DMS 273 (cell line): ENCODE data around the gene HOMER2.
A peak's percentile ranks its signal among the peaks of the same experiment; 100 is the strongest.
"Not testable (repeated sequence)": the region's sequence is repeated elsewhere in the genome, so short reads cannot be mapped to it uniquely, and the experiment has no call there.

Experiments
- DNase-seq: peaks from one replicate; lab custom pipeline; 2025; ENCODE audit not compliant: unreplicated experiment; lab: John Stamatoyannopoulos, UW

Gene HOMER2

GRCh38 chr15:82952158-82953081, at the start of gene HOMER2:
Gene HOMER2, minus strand, starts transcription at chr15:82952720. Its CDS starts 185 bp downstream, at chr15:82952535.
- DNase-seq, result peak; percentile 70

- DNase-seq, result not testable (repeated sequence)
Measured at GRCh38 chr15:83000672-83001031, 48.1 kb upstream of the HOMER2 start.

DNA sequence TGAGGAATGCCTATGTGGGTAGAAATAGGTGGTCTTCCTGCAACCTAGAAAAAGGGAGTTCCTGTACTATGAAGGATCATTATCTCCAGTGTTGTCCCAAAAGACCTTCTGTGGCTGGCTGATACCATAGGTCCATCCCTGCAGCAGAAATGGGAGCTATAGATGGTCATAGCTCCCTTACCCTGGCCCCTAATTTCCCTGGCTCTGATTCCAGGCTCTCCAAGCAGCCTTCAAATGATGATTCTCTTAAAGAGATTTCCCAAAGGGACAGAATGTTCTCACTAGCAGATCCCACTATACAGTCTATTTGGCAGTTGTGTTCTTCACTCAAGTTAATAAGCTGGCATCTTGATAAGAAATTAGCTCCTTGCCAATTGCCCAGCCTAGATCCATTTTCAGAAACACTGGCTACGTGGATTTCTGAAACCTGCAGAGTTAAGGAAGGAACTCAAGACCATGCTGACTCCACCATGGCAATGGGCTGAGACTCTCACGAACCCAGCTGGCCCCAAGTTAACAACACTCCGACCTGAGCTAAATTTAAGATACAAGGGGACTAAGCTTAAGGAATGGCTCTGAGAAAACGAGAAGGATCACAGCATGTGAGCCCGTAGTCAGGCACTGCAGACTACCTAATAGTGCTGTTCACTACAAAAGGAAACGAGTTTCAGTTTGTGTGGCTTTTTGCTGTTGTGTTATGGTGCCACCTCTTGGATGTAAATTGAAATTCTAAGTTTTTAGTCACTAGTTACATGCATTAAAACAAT, 47.6 kb upstream of the HOMER2 start:
- DNase-seq, result peak; percentile 71

GRCh38 chr15:82999426-82999825, 46.9 kb upstream of the HOMER2 start:
- no peak for DNase-seq

DNA sequence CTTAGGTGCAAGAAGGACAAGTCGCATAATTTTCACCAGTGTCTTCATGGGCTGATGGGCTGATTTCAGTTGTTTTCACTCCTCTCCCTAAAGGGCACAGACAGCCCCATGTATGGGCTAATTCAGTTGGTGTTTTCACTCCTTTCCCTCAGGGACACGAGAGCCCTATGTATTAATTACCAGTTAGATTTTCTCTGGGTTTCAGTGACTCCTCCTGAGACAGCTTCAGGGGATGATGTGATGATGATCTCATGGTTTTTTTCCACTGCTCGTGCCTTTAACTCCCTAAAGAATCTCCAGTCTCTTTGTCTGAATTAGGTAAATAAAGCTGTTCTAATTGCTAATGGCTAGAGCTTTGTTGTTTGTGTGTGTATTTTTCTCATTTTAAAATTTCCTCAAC, 43.4 kb upstream of the HOMER2 start:
- no peak for DNase-seq

- no peak for DNase-seq
Measured at GRCh38 chr15:82995076-82995475, 42.6 kb upstream of the HOMER2 start.

- no peak for DNase-seq
Measured at GRCh38 chr15:82993144-82993543, 40.6 kb upstream of the HOMER2 start.

DNA sequence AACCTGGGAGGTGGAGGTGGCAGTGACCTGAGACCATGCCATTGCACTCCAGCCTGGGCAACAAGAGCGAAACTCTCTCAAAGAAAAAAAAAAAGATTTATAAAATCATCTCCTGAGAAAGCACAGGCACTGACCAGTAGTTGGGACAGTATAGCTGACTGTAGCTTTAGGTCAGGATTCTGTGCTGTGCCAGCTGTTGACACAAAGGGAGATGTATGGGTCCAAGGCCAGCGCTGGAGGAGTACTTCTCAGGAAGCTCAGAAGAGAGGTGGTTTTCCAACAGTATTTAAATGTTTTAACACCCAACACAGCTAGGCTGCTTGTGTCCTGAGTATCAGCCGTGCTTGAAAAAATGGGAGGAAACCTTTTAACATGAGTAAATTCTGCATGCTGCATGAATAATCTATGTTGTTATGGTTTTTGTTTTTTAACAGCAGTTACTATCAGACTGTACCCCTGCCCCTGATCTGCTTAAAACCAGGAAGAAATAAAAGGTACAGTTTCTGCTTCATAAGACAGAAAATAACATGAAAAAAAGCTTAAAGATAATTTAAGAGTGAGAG, 40.0 kb upstream of the HOMER2 start:
- peak; percentile 3 for DNase-seq

GRCh38 chr15:82986442-82986780, 33.9 kb upstream of the HOMER2 start:
- DNase-seq, result peak; percentile 46

DNA sequence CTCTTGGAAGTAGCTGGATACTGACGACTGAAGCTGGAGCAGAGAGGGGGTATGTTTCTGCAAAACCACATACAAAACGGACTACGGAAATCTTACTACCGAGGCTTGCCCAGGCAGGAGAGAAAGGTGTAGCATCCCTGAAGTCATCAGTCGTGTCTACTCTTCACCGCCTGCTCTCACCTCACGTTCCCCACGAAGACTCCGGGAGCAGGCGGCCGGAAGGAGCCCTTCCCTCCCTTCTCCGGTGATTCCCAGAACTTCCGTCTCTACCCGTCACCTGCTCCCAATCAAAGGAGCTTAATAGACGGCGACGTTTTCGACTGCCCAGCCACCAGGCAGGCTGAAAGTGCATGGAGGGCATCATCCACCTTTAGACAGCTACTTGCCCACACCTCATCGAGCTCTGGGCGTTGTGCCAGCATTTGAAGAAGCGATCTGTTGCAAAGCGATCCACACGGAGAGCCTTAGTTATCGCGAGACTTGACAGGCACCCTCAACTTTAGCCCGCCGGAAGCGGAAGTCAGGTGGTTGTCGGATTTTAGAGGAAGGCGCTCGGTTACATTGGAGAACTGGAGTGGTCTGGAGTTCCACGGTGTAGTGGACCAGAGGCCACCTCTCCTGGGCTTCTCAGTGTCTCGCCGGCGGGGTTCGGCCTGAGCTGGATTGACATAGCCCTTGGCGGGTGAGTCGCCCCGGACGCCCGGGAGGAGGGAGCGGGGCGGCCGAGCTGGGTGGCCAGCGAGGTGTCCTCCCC, 33.3 kb upstream of the HOMER2 start, which contains the start of gene RAMAC:
Gene RAMAC, plus strand, starts transcription at position 523 of the 754 bp plus-strand sequence. CDS start 2,809 bp downstream, outside the sequence.
- peak; percentile 96 for DNase-seq

- DNase-seq, result no peak
Measured at GRCh38 chr15:82980981-82981380, 28.5 kb upstream of the HOMER2 start.

GRCh38 chr15:82979726-82980125, 27.2 kb upstream of the HOMER2 start:
- DNase-seq, result no peak

- no peak for DNase-seq
Measured at GRCh38 chr15:82978438-82978837, 25.9 kb upstream of the HOMER2 start.

DNA sequence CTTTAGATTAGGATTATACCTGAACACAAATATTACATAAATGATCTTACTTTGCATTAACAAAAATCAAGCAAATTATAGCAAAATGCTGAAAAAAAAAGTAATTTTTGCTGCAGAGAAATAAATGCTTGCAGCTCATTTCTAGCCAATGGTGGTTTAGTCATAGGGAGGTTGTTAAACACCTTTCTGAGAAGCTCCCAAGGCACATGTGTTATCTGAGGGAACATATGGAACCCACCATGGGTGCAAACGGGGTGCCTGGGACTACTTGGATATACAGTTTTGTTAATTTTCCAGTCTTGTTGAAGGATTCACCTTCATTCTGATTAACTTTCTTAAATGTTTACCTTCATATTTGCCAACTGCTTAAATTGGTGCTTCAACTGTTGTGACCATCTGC, 24.6 kb upstream of the HOMER2 start:
- no peak for DNase-seq

DNA sequence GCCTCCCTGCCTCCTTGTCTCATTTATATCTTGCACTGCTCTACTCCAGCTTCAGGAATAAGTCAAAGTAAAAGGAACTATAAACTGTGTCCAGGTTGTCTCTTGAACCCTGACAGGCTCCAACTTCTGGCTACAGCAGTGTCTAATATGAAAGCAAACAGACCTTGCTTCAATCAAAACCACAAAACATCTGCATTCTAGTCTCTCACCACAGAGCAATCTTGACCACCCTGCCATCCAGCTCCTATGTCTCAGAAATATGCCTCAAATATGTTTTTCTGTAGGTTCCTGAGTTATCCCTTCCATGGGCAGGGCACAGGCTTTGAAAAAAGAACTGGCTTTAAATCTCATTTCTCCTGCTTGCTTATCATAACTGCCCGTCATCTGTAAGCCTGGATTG, 20.5 kb upstream of the HOMER2 start:
- DNase-seq, result no peak

DNA sequence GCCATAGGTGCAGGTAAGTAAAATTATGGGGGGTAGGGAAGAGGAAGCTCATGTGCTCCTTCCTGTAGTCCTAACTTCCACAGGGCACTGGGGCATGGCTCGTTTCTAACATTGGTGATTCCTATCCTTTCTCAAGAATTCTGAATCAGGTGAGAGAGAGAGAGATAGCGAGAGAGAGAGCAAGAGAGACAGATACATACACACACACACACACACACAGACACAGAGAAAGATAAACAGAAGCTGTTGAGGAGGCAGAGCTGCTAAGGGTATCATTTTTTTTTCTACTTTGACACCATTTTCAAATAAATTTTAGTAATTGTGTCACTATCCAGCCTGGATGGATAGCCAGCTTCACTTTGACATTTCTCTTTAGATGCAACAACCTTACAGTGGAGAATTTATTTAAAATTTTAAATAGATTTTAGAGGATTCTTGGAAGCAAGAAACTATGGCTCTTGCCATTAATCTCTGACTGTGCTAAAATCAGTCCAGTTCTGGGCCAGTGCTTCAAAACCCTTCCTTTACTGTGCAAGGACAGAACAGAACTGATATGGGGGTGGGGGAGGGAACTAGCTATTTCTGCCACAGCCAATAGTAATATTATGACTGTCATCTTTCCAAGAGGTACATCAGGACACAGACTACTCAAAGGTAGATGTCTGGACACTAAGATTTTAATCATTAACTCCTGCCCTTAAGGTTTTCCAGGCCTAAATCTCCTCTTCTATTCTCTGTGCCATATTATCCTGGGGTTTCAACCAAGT, 18.9 kb upstream of the HOMER2 start:
- DNase-seq, result no peak

- no peak for DNase-seq
Measured at GRCh38 chr15:82970696-82971095, 18.2 kb upstream of the HOMER2 start.

DNA sequence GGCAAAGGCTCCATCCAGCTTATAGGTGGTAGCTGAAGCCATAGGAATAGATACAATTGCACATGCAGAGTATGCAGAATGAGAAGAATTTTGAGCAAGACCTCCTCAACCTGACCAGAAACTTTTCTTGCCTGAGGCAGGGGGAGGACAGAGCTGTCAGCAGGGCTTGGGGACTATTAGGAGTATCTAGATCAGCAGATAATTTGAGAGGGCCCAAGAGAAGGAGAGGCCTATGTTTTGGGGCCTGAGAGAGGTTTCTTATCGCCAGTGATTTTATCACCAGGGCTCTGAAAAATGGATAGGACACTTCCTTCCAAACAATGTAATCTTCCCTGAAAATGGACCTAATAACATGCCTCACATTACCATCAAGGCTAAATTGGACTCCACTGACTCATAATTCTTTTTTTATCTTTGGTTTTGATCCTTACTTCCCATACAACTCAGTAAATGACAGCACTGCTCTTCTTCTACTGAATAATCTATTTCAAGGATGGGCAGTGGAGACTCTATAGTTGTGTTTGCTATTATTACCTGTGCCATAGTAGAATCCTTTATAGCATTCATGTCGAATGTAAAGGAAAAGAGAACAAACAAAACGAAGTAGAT, 17.7 kb upstream of the HOMER2 start:
- no peak for DNase-seq

DNA sequence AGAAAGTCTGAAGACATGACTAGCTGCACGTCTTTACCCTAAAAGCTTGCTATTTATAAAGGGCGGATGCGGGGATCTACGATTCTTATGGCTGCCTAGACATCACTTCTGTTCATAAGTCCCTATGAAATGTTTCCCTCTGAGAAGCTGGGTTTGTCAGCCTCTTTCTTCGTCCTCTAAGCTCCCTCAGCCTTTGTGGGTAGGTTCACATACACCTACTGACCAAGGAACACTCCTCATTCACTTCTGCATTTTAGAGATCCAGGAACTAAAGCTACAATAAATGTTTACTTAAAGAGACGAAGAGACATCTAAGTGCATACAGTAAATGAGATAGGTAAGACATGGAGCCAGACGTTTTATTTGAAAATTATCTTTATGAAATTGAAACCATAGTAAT, 16.8 kb upstream of the HOMER2 start:
- DNase-seq, result no peak

DNA sequence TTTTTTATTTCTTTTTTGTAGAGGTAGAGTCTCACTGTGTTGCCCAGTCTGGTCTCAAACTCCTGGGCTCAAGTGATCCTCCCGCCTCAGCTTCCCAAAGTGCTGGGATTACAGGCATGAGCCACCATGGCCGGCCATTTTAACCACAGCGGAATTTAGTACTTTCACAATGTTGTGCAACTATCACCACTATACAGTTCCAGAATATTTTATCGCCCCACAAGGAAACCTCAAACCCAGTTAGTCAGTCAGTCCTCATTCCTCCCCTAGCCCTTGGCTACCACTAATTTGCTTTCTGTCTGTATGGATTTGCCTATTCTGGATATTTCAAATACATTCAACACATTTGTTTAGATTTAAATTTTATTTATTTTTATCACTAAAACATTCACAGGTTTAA, 15.5 kb upstream of the HOMER2 start:
- no peak for DNase-seq
